Stimulated activated CD8-positive, alpha-beta memory T cell treated with anti-CD3 and anti-CD28 coated beads, Interleukin-12 subunit alpha, Interleukin-12 subunit beta, amount 100 ng/mL, for 4 hours (primary cell): ENCODE data around the gene CDX1.

Experiments
- DNase-seq: peaks from one replicate; pipeline ENCODE4 v3.0.0-alpha.2; 2020; ENCODE audit warnings: low read depth

Gene CDX1

GRCh38 chr5:150184006-150184405 is 17.4 kb downstream of the CDX1 start:
- no peak for DNase-seq

- no peak for DNase-seq
Observed at GRCh38 chr5:150184990-150185912, 18.7 kb downstream of the CDX1 start.

GRCh38 chr5:150186137-150186536 is 19.6 kb downstream of the CDX1 start:
- no peak for DNase-seq

DNA sequence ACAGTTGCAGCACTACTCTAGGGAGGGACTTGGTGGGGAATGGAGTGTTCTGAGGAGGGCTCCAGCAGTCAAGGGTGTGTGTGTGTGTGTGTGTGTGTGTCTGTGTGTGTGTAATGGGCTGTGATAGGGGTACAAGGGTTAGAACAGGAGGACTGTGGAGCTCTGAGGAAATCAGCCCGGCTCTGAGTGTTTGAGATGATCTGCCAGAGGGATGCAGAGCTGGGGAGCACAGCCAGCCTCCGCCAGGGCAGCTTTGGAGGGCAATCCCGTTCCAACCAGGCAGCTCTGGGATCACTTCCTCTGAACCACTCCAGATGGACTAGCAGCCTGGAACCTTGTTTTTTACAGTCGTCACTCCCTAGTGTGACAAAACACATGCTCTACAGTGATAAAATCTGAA is 20.3 kb downstream of the CDX1 start:
- no peak for DNase-seq

DNA sequence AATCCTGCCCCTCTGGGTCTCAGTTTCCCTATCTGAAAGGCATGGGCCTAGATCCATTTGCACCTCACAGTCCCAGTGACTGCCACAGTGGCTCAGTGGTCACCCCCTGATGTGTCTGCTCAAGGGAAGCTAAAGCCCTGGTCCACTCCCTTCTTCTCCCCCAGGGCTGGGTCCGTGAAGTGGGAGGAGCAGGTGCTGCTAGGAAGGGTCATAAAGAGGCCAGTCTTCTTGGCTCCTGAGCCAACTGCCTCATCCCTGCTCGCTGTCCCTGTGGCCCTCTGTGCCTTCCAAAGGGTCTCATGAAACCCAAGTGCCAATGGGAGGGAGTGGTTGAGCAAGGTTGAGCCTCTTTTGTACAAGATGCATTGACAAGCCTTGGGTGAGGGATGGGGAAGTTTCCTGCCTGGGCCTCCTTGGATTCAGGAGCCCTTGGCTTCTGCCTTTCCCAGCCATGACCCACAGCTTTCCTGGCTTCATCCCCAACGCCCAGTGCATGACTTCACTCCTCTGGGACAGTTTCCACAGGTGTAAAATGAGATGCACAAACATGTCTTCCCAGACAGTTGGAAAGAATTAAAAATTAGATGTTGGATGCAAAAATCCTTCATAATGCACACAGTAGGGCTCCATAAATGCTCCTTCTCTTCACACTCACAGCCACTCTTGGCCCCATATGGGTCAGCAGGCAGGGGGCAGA is 21.7 kb downstream of the CDX1 start:
- no peak for DNase-seq

GRCh38 chr5:150189326-150189725 is 22.7 kb downstream of the CDX1 start:
- DNase-seq = no peak

GRCh38 chr5:150189728-150190502 is 23.3 kb downstream of the CDX1 start, which contains the start of gene SLC6A7:
TSS of gene SLC6A7 (plus strand) at chr5:150190062. CDS start at chr5:150190328, 266 bp downstream.
- no peak for DNase-seq

- DNase-seq = no peak
Observed at GRCh38 chr5:150190503-150190979, 24.0 kb downstream of the CDX1 start.

DNA sequence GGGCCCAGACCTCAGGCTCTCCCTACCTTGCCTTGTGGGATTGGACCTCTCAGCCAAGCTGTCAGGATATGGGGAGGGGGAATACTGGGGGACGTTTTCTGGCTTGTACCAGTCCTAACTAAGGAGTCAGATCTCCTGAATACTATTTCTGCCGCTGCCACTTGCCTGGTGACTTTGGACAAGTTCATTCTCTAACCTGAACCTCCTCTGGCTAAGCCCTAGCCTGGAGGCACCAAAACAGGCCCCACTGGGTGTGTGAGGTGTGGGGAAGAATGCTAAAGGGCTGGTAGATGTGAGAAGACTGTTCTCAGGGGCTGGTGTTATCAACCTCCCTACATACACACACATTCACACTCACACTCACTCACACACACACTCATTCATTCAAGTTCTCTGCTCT is 24.4 kb downstream of the CDX1 start:
- DNase-seq = no peak

DNA sequence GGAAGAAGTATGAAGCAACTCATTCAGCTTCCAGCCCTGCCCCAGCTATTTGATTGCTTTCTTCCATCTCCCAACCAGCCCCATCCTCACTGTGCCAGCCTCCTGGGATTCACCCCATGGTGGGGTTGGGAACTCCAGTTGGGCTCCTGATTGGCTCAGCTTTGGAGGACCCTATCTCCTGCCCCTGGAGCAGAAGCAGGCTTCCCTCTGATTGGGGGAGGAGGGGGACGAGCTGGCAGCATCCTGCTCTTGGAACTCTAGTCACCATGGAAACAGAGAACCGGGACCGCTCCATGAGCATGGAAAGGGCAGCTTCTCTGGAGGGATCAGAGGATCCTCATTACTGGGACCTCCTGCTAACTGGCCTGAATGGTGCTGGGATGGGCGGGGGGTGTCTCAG is 25.9 kb downstream of the CDX1 start:
- no peak for DNase-seq

DNA sequence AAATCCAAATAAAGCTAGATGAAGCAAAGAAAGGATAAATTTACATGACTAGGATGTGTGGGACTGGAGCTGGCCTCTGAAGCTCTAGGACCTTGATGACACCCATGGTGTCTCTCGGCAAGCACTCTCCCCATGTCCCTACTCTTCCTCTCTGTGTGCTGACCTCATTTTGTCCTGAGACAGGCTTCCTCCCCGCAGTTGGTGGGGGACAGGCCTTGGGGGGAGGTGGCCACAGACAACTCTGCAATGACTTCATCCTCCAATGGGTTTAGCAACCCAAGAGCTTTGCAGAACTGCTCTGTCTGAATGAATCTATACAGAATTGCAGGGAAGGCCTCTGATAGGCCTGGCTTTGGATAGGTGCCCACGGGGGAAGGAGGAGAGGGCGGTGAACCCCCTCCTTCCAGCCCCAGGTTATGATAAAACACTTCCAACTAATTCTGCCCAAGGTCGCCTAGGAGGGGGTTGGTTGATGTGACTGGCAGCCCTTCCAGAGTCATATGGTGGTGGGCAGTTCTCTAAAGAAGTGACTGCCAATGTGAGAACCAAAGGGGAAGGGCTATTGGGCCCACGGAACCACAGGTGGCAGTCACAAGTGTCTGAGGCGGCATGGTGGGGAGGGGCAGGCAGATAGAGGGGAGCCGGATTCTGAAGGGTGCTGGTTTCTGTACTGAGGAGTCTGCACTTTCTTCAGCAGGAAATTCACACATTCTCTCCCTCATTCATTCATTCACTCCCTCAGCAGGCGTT is 29.3 kb downstream of the CDX1 start:
- DNase-seq = no peak

GRCh38 chr5:150196514-150196913 is 29.9 kb downstream of the CDX1 start:
- DNase-seq = no peak

- DNase-seq = no peak
Observed at GRCh38 chr5:150196986-150197385, 30.4 kb downstream of the CDX1 start.

- DNase-seq = no peak
Observed at GRCh38 chr5:150197476-150197875, 30.9 kb downstream of the CDX1 start.

GRCh38 chr5:150202501-150202900 is 35.9 kb downstream of the CDX1 start:
- DNase-seq = no peak

DNA sequence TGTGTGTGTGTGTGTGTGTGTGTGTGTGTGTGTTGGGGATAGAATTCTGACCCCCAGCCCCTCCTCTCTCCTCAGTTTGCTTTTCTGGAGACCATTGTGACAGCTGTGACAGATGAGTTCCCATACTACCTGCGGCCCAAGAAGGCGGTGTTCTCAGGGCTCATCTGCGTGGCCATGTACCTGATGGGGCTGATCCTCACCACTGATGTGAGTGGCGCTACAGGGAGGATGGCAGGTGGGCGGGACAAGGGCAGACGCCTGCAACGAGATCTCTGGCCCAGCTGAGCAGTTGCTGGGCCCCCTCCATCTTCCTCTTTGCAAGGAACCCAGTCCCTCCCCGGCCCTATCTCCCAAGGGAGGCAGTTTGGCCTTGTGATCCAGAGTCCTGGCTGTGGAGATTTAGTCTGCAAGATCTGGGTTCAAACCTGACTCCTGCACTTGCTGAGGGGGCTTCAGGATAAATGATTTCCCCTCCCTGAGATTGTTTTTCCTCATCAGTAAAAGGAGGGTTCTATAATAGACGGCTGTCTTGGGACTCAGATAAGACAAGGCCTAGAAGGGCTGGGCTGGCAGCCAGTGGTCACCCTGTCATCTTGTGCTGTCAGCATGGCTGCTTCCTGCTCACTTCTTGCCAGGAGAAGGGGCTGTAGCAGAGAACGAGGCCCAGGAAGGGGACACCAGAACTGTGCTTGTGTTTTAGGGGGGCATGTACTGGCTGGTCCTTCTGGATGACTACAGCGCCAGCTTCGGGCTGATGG is 37.4 kb downstream of the CDX1 start:
- no peak for DNase-seq

GRCh38 chr5:150204590-150204960 is 38.0 kb downstream of the CDX1 start:
- DNase-seq = no peak

DNA sequence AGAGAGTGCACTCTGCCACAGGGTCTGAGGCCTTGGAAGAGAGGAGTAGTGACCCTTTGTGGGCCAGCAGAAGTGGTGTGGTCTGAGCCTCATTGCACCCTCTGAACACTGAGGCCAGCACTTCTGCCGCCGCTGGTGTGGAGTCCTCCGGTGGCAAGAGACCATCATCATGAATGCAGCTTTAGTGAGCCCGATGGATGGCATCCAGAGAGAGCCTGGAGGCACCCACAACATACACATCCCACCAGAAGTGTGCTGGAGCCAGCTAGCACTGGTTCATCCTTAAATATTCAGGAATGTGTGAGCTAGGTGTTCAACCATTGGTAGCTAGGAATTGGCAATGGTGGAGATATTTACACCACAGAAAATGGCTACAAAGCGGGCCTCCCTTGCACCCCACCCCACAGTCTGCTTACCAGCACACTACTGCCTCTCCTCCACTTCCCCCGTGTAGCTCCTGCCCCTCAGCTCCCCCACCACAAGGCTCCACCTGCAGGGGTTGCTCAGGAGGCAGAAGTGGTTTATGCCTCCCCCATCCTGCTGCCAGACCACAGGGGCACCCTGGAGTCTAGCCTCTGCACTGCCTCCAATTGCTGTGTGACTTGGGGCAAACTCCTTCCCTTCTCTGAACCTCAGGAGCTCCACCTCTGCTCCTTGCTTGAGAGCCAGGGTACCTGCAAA is 39.7 kb downstream of the CDX1 start:
- no peak for DNase-seq

- no peak for DNase-seq
Observed at GRCh38 chr5:150206779-150207115, 40.2 kb downstream of the CDX1 start.
